BJ (cell line): ENCODE data around the gene FHOD3. TPM values are rescaled to one million over a fixed set of nuclear protein-coding genes. Genes with fewer than 3 reads are reported as not detected.

Experiments used
- CTCF ChIA-PET: fragments of 350-600 bp; formaldehyde crosslinking; extraction: SDS; loops from one replicate; lab custom pipeline; 2021; ENCODE audit warnings: antibody characterized with exemption, inconsistent platforms; lab: Yijun Ruan, JAX
- POLR2A ChIA-PET: fragments of 300-600 bp; sonication (Branson Sonifier 250); formaldehyde crosslinking; extraction: SDS; loops from one replicate; lab custom pipeline; 2021; ENCODE audit warnings: antibody characterized with exemption; lab: Charles Lee
- DNase-seq: peaks from one replicate; pipeline ENCODE4 v3.0.0-alpha.2; 2011; ENCODE audit warnings: low read depth
- H3K27me3 ChIP-seq: 2 replicates; pipeline ENCODE4 v1.6.0; 2011; ENCODE audit warnings: low read length; ENCODE audit not compliant: control insufficient read depth, insufficient read depth
- H3K36me3 ChIP-seq: 2 replicates; pipeline ENCODE4 v1.5.1; 2011; ENCODE audit warnings: low read length; ENCODE audit not compliant: control insufficient read depth, insufficient read depth
- H3K4me3 ChIP-seq: 2 replicates; pipeline ENCODE4 v1.5.1; 2011; ENCODE audit warnings: low read depth, mild to moderate bottlenecking, control low read depth, low read length
- CTCF ChIP-seq: IDR thresholded peaks from 2 replicates; pipeline ENCODE4 v1.5.1; 2011; ENCODE audit warnings: low read depth, mild to moderate bottlenecking, control low read depth, inconsistent platforms, low read length, moderate library complexity; ENCODE audit not compliant: insufficient read depth
- polyA plus RNA-seq: library from polyadenylated mRNA; depleted of rRNA; stranded (reverse); fragments of >200 nt; gene quantifications from 2 replicates; pipeline ENCODE4 v1.2.3, GENCODE V29; 2011

FHOD3 gene
- polyA plus RNA-seq, 1 experiment, result 24.6 TPM

- Histone ChIP-seq H3K27me3 (no peaks in the 10 kb centered on the region), H3K36me3 (no peaks in the 10 kb centered on the region), H3K4me3 (no peak overlapping the region)
- no peak for DNase-seq
- ChIA-PET POLR2A (no interaction called here), CTCF (interaction anchor here (1.0 kb wide), 1 partner anchor 12 kb away, joined by 3 read pairs; no protein-coding TSS in a partner anchor)
- TF ChIP-seq CTCF, result no peak
Measured at GRCh38 chr18:36650906-36651305, 353.4 kb downstream of the FHOD3 start.

- Histone ChIP-seq H3K36me3 (no peaks in the 10 kb centered on the region), H3K27me3 (no peaks in the 10 kb centered on the region), H3K4me3 (no peak overlapping the region)
- no peak for TF ChIP-seq CTCF
- ChIA-PET CTCF (no interaction called here), POLR2A (no interaction called here)
- DNase-seq, result no peak
Measured at GRCh38 chr18:36652503-36652902, 355.0 kb downstream of the FHOD3 start.

GRCh38 chr18:36653141-36653869 lies 355.8 kb downstream of the FHOD3 start:
- H3K36me3 ChIP-seq, result no peaks in the 10 kb centered on the region
- TF ChIP-seq CTCF, result no peak
- DNase-seq, result no peak
- H3K27me3 ChIP-seq, result no peaks in the 10 kb centered on the region
- no peak overlapping the region for H3K4me3 ChIP-seq
- POLR2A ChIA-PET, result no interaction called here
- CTCF ChIA-PET, result interaction anchor here (0.6 to 1.7 kb wide), 2 partner anchors 8 to 491 kb away, joined by 3 to 4 read pairs; no protein-coding TSS in a partner anchor

GRCh38 chr18:36653870-36654269 lies 356.4 kb downstream of the FHOD3 start:
- no peak overlapping the region for H3K4me3 ChIP-seq
- H3K27me3 ChIP-seq, result no peaks in the 10 kb centered on the region
- H3K36me3 ChIP-seq, result no peaks in the 10 kb centered on the region
- ChIA-PET POLR2A (no interaction called here), CTCF (interaction anchor here (0.6 to 1.7 kb wide), 2 partner anchors 9 to 491 kb away, joined by 3 to 4 read pairs; no protein-coding TSS in a partner anchor)
- no peak for DNase-seq
- TF ChIP-seq CTCF, result no peak

GRCh38 chr18:36655074-36655473 lies 357.6 kb downstream of the FHOD3 start:
- no peak for DNase-seq
- no peak for TF ChIP-seq CTCF
- H3K4me3 ChIP-seq, result no peak overlapping the region
- H3K27me3 ChIP-seq, result no peaks in the 10 kb centered on the region
- ChIA-PET POLR2A (no interaction called here), CTCF (interaction anchor here (0.7 kb wide), 1 partner anchor 11 kb away, joined by 3 read pairs; no protein-coding TSS in a partner anchor)
- 0 out of 2 replicates have a peak, but pooled peaks cover 2% of the 10 kb centered on the region for H3K36me3 ChIP-seq
